Anterior cingulate cortex (tissue), 58 donors: Measurements from ENCODE around the gene IQSEC1.
A peak's percentile ranks its signal among the peaks of the same experiment; 100 is the strongest.

Experiments used
- DNase-seq, 58 donors: peaks; one replicate each; lab custom pipeline; 2025; lab: John Stamatoyannopoulos, UW

Gene IQSEC1

GRCh38 chr3:13008155-13008995, 64.9 kb downstream of the IQSEC1 start:
- no peak for DNase-seq

- peak in 3 of 58 donors; percentile 9 to 35 (median 13) for DNase-seq
Measured at GRCh38 chr3:13007251-13007941, 65.8 kb downstream of the IQSEC1 start.

- DNase-seq, result no peak
Measured at GRCh38 chr3:13006216-13006990, 66.8 kb downstream of the IQSEC1 start.

GRCh38 chr3:13005301-13005700, 67.9 kb downstream of the IQSEC1 start:
- DNase-seq, result no peak

- no peak for DNase-seq
Measured at GRCh38 chr3:13004376-13004775, 68.9 kb downstream of the IQSEC1 start.

GRCh38 chr3:13003608-13004007, 69.6 kb downstream of the IQSEC1 start:
- DNase-seq, result no peak

- no peak for DNase-seq
Measured at GRCh38 chr3:13002398-13003124, 70.7 kb downstream of the IQSEC1 start.

GRCh38 chr3:12999147-13000140, 73.8 kb downstream of the IQSEC1 start:
- DNase-seq, result peak in 33 of 58 donors; percentile 24 to 71 (median 41)

- DNase-seq, result no peak
Measured at GRCh38 chr3:12998648-12999047, 74.6 kb downstream of the IQSEC1 start.

- DNase-seq, result no peak
Measured at GRCh38 chr3:12997387-12997786, 75.8 kb downstream of the IQSEC1 start.

- no peak for DNase-seq
Measured at GRCh38 chr3:12996181-12996506, 77.1 kb downstream of the IQSEC1 start.

- DNase-seq, result no peak
Measured at GRCh38 chr3:12995389-12996180, 77.6 kb downstream of the IQSEC1 start.

GRCh38 chr3:12994607-12995388, 78.4 kb downstream of the IQSEC1 start:
- DNase-seq, result peak in 56 of 58 donors; percentile 43 to 90 (median 78)

- peak in 7 of 58 donors; percentile 27 to 51 (median 42) for DNase-seq
Measured at GRCh38 chr3:12994357-12994606, 78.9 kb downstream of the IQSEC1 start.

- DNase-seq, result peak in 2 of 58 donors; percentile 36 to 38
Measured at GRCh38 chr3:12993517-12994356, 79.5 kb downstream of the IQSEC1 start.

GRCh38 chr3:12992629-12993516, 80.4 kb downstream of the IQSEC1 start:
- DNase-seq, result peak in 1 of 58 donors; percentile 26
